SK-N-SH (cell line): ENCODE results near the gene KIF16B. TPM values are rescaled to one million over a fixed set of nuclear protein-coding genes. Genes with fewer than 3 reads are reported as not detected.

Experiments used
- CTCF ChIA-PET: fragments of 300-600, 350-600 bp; formaldehyde crosslinking; extraction: SDS; loops from one replicate; lab custom pipeline; 2021; lab: Yijun Ruan, JAX
- POLR2A ChIA-PET: fragments of 350-600 bp; sonication (Branson Sonifier 250); formaldehyde crosslinking; extraction: SDS; loops from one replicate; lab custom pipeline; 2020; ENCODE audit warnings: antibody characterized with exemption, inconsistent platforms; lab: Yijun Ruan, JAX
- DNase-seq: peaks from one replicate; pipeline ENCODE4 v3.0.0; 2012
- H2AFZ ChIP-seq: fragments of 200-600 bp; sonication (generic); 2 replicates; pipeline ENCODE4 v1.8.1; 2016; ENCODE audit warnings: antibody characterized with exemption, mild to moderate bottlenecking, low read depth
- H3F3A ChIP-seq: fragments of 200-600 bp; sonication (generic); replicated peaks from 2 replicates; pipeline ENCODE3; 2016; ENCODE audit warnings: antibody characterized with exemption, mild to moderate bottlenecking; ENCODE audit not compliant: insufficient read depth
- H3K27ac ChIP-seq, 2 experiments: fragments of 200-500 bp in 1 of 2; fragments of 200-600 bp in 1 of 2; sonication (Bioruptor generic) in 1 of 2; sonication (generic), shearing (Covaris generic) in 1 of 2; 2 replicates each; pipeline versions ENCODE4 v1.5.1 to v1.6.1; 2014 to 2016; ENCODE audit warnings: low read depth in 2 of 2, inconsistent platforms in 1 of 2, low read length in 1 of 2, mild to moderate bottlenecking in 1 of 2, mixed read lengths in 1 of 2
- H3K27me3 ChIP-seq: fragments of 200-600 bp; sonication (generic), shearing (Covaris generic); 2 replicates; pipeline ENCODE4 v1.6.1; 2016; ENCODE audit warnings: mixed run types; ENCODE audit not compliant: insufficient read depth
- H3K36me3 ChIP-seq, 2 experiments: fragments of 200-500 bp in 1 of 2; fragments of 200-600 bp in 1 of 2; sonication (Bioruptor generic) in 1 of 2; sonication (generic) in 1 of 2; replicated peaks in 1 of 2; 2 replicates each; pipeline versions ENCODE3 to v1.5.1; 2014 to 2016; ENCODE audit warnings: low read length in 1 of 2, mild to moderate bottlenecking in 1 of 2; ENCODE audit not compliant: insufficient read depth in 2 of 2, control insufficient read depth in 1 of 2
- H3K4me1 ChIP-seq, 2 experiments: fragments of 200-500 bp in 1 of 2; fragments of 200-600 bp in 1 of 2; sonication (Bioruptor generic) in 1 of 2; sonication (generic), shearing (Covaris generic) in 1 of 2; 2 replicates each; pipeline versions ENCODE4 v1.5.1 to v1.6.1; 2014 to 2016; ENCODE audit warnings: low read depth in 1 of 2, low read length in 1 of 2, mixed run types in 1 of 2; ENCODE audit not compliant: insufficient read depth in 2 of 2, control insufficient read depth in 1 of 2
- H3K4me2 ChIP-seq: fragments of 200-600 bp; sonication (generic), shearing (Covaris generic); 2 replicates; pipeline ENCODE4 v1.6.1; 2017; ENCODE audit warnings: mixed run types
- H3K4me3 ChIP-seq, 2 experiments: fragments of 200-500 bp in 1 of 2; fragments of 200-600 bp in 1 of 2; sonication (Bioruptor generic) in 1 of 2; sonication (generic), shearing (Covaris generic) in 1 of 2; 2 replicates each; pipeline versions ENCODE4 v1.5.1 to v1.8.1; 2014 to 2016; ENCODE audit warnings: low read depth in 2 of 2, inconsistent platforms in 1 of 2, low read length in 1 of 2, mild to moderate bottlenecking in 1 of 2, mixed read lengths in 1 of 2, moderate library complexity in 1 of 2
- H3K79me2 ChIP-seq: fragments of 200-600 bp; sonication (generic); 2 replicates; pipeline ENCODE4 v1.8.1; 2017; ENCODE audit warnings: mild to moderate bottlenecking; ENCODE audit not compliant: insufficient read depth
- H3K9ac ChIP-seq: fragments of 200-600 bp; sonication (generic); 2 replicates; pipeline ENCODE4 v1.6.1; 2017; ENCODE audit warnings: mixed run types
- H3K9me2 ChIP-seq: fragments of 200-600 bp; sonication (generic); 2 replicates; pipeline ENCODE4 v1.6.1; 2017; ENCODE audit warnings: mixed run types
- H3K9me3 ChIP-seq: fragments of 200-600 bp; sonication (generic); 2 replicates; pipeline ENCODE4 v1.6.1; 2017; ENCODE audit warnings: mixed run types, mild to moderate bottlenecking, moderate library complexity
- H4K20me1 ChIP-seq: fragments of 200-600 bp; sonication (generic); 2 replicates; pipeline ENCODE4 v1.6.1; 2017; ENCODE audit warnings: mild to moderate bottlenecking, mixed run types; ENCODE audit not compliant: insufficient read depth
- FOSL2 ChIP-seq: IDR thresholded peaks from 2 replicates; pipeline ENCODE4 v1.4.0; 2012; ENCODE audit warnings: low read depth, mild to moderate bottlenecking, moderate library complexity, borderline replicate concordance
- FOXJ3 ChIP-seq: sonication (generic); formaldehyde crosslinking; IDR thresholded peaks from 2 replicates; pipeline ENCODE4 v1.5.1; 2020; ENCODE audit warnings: mild to moderate bottlenecking, missing genetic modification reagents
- GABPA ChIP-seq: IDR thresholded peaks from 2 replicates; pipeline ENCODE4 v1.4.0; 2012; ENCODE audit warnings: low read depth, mild to moderate bottlenecking
- GATA2 ChIP-seq: sonication (generic); formaldehyde crosslinking; IDR thresholded peaks from 2 replicates; pipeline ENCODE4 v1.5.0; 2020; ENCODE audit warnings: mild to moderate bottlenecking, missing genetic modification reagents
- JUND ChIP-seq: IDR thresholded peaks from 2 replicates; pipeline ENCODE4 v1.4.0; 2012
- MEF2A ChIP-seq: IDR thresholded peaks from 2 replicates; pipeline ENCODE4 v1.4.0; 2012; ENCODE audit warnings: low read depth, borderline replicate concordance
- MXI1 ChIP-seq: IDR thresholded peaks from 2 replicates; pipeline ENCODE4 v1.6.1; 2012; ENCODE audit warnings: mild to moderate bottlenecking, low read depth, low read length, improper control_type of control experiment
- NFIC ChIP-seq: IDR thresholded peaks from 2 replicates; pipeline ENCODE4 v1.4.0; 2012; ENCODE audit warnings: borderline replicate concordance
- RFX5 ChIP-seq: IDR thresholded peaks from 2 replicates; pipeline ENCODE4 v1.6.1; 2012; ENCODE audit warnings: mild to moderate bottlenecking, improper control_type of control experiment, low read length
- RXRA ChIP-seq: IDR thresholded peaks from 2 replicates; pipeline ENCODE4 v1.4.0; 2012; ENCODE audit warnings: low read depth, mild to moderate bottlenecking, borderline replicate concordance
- SIN3A ChIP-seq: IDR thresholded peaks from 2 replicates; pipeline ENCODE4 v1.6.1; 2012; ENCODE audit warnings: low read depth, mild to moderate bottlenecking, low read length, moderate library complexity, borderline replicate concordance
- SMC3 ChIP-seq: IDR thresholded peaks from 2 replicates; pipeline ENCODE4 v1.6.1; 2012; ENCODE audit warnings: low read depth, low read length, improper control_type of control experiment
- TAF1 ChIP-seq: IDR thresholded peaks from 2 replicates; pipeline ENCODE4 v1.6.1; 2012; ENCODE audit warnings: low read depth, mild to moderate bottlenecking, low read length, moderate library complexity, borderline replicate concordance
- TCF12 ChIP-seq: IDR thresholded peaks from 2 replicates; pipeline ENCODE4 v1.4.0; 2012
- TEAD4 ChIP-seq: IDR thresholded peaks from 2 replicates; pipeline ENCODE4 v1.4.0; 2012; ENCODE audit warnings: mild to moderate bottlenecking, borderline replicate concordance; ENCODE audit not compliant: insufficient read depth
- WGBS: methylation state at CpG from one replicate; pipeline ENCODE4 v1.1.6; 2017; ENCODE audit warnings: low lambda C conversion rate; 5-methylcytosine and 5-hydroxymethylcytosine counted together
- polyA plus RNA-seq, 3 experiments: library from polyadenylated mRNA; depleted of rRNA; stranded (reverse); fragments of >200 nt; gene quantifications; 2 replicates each; pipeline ENCODE4 v1.2.3, GENCODE V29; 2012
- TF ChIP-seq, protein P1 (sequence below): IDR thresholded peaks from 2 replicates; pipeline ENCODE4 v1.4.0; 2012; ENCODE audit warnings: low read depth
- TF ChIP-seq, protein P2 (sequence below): fragments of 200-600 bp; sonication (generic); IDR thresholded peaks from 2 replicates; pipeline ENCODE4 v1.6.1; 2017; ENCODE audit warnings: antibody characterized with exemption, mild to moderate bottlenecking, moderate library complexity
- TF ChIP-seq, protein P3 (sequence below): IDR thresholded peaks from 2 replicates; pipeline ENCODE4; 2012
- TF ChIP-seq, protein P4 (sequence below): IDR thresholded peaks from 2 replicates; pipeline ENCODE4 v1.4.0; 2012; ENCODE audit warnings: low read depth, borderline replicate concordance

The KIF16B gene
- polyA plus RNA-seq, 1 of the 3 experiments (the other 2 are of a cell fraction): 3.3 TPM

DNA sequence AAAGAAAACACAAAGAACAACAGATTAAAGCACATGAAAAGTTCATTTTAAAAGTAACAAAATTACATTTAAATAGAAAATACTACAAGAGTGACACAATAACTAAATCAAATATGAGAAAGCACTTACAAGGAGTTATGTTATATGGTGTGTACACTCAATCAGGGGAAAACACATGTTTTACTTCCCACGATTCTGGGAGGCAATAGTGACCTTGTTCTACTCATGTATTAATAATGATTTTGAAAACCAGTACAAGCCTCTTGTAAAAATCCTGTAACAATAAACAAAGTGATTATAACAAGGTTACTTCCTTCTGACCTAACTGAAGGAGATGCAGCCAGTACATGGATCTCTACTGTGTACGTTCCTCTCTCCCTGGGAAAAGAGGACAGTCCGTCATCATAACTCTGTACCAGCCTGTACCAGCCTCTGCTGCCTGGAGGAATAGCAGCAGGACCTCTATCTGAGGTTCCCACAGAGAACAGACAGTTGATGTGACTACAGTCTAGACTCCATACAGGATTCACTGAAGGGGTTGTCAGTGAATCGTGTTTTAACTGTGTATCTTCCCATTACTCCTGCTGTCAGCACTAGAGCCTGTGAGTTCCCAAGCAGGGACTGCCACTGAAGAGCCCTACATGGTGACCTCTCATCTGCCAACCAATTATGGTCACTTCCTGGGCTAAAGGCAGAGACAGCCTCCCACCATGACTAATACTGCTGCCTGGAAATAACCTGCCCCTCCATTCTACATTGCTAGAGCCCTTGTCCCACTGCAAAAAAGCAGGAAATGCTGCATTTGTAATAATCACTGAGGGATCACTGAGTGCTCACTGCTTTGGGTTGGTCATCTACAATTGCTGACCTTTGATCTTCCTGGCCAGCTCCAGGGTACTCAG lies 149.7 kb downstream of the KIF16B start:
- 88% methylated on average over 4 of the region's 4 CpGs for WGBS
- H3K36me3 ChIP-seq: peaks cover 8 to 13% of the 10 kb centered on the region in 2 experiments
- no peak overlapping the region for H2AFZ ChIP-seq
- no peaks in the 10 kb centered on the region for H3K27me3 ChIP-seq
- H3K9ac ChIP-seq: no peak overlapping the region
- no peaks in the 10 kb centered on the region for H3K79me2 ChIP-seq
- no peaks in the 10 kb centered on the region for H4K20me1 ChIP-seq
- CTCF ChIA-PET: no interaction called here
- H3K9me2 ChIP-seq: no peaks in the 10 kb centered on the region
- POLR2A ChIA-PET: no interaction called here
- H3K4me2 ChIP-seq: no peak overlapping the region
- no peaks in the 10 kb centered on the region for H3K4me1 ChIP-seq
- no peak overlapping the region for H3K27ac ChIP-seq
- H3F3A ChIP-seq: no peaks in the 10 kb centered on the region
- peaks cover 6% of the 10 kb centered on the region; the same call in 1 of the 2 replicates for H3K9me3 ChIP-seq
- H3K4me3 ChIP-seq: no peak overlapping the region
- DNase-seq: no peak
- no peak for TF ChIP-seq GABPA
- no peak for TF ChIP-seq MEF2A
- TF ChIP-seq FOSL2: no peak
- TF ChIP-seq NFIC: no peak
- no peak for TF ChIP-seq RXRA
- TF ChIP-seq, protein P1, sequence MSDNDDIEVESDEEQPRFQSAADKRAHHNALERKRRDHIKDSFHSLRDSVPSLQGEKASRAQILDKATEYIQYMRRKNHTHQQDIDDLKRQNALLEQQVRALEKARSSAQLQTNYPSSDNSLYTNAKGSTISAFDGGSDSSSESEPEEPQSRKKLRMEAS: no peak
- TF ChIP-seq GATA2 (CRISPR knock-in tag): no peak
- TF ChIP-seq, protein P2, sequence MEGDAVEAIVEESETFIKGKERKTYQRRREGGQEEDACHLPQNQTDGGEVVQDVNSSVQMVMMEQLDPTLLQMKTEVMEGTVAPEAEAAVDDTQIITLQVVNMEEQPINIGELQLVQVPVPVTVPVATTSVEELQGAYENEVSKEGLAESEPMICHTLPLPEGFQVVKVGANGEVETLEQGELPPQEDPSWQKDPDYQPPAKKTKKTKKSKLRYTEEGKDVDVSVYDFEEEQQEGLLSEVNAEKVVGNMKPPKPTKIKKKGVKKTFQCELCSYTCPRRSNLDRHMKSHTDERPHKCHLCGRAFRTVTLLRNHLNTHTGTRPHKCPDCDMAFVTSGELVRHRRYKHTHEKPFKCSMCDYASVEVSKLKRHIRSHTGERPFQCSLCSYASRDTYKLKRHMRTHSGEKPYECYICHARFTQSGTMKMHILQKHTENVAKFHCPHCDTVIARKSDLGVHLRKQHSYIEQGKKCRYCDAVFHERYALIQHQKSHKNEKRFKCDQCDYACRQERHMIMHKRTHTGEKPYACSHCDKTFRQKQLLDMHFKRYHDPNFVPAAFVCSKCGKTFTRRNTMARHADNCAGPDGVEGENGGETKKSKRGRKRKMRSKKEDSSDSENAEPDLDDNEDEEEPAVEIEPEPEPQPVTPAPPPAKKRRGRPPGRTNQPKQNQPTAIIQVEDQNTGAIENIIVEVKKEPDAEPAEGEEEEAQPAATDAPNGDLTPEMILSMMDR: no peak
- TF ChIP-seq, protein P3, sequence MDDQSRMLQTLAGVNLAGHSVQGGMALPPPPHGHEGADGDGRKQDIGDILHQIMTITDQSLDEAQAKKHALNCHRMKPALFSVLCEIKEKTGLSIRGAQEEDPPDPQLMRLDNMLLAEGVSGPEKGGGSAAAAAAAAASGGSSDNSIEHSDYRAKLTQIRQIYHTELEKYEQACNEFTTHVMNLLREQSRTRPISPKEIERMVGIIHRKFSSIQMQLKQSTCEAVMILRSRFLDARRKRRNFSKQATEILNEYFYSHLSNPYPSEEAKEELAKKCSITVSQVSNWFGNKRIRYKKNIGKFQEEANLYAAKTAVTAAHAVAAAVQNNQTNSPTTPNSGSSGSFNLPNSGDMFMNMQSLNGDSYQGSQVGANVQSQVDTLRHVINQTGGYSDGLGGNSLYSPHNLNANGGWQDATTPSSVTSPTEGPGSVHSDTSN: no peak
- TF ChIP-seq FOXJ3 (CRISPR knock-in tag): no peak

DNA sequence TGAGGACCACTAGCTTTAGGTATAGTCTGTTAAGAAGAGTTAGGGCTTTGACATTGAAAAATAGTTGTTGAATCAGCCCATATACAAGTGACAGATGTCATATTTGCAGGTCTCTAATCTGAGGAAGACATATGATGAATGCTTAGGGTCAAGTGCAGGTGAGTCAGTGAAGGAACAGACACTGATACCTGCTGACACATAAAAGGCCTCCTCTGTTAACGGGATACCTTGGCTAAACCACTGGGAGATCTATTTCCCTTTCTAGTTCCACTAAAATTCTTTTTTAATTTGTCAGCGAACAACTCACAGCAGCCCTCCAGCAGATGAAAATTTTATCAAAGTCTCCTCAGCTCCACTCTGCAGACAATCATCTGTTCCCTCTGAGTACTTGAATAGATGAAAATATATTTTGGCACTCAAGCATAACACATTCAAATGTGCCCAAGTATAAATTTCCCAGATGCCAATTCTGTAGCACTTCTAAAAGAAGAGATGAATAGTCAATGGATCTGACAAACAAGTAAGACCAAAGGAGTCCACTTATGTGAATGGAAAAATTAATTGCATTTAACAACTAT lies 154.0 kb downstream of the KIF16B start:
- H3K9me3 ChIP-seq: peaks cover 6% of the 10 kb centered on the region; the same call in 1 of the 2 replicates
- no peak overlapping the region for H3K4me2 ChIP-seq
- no peaks in the 10 kb centered on the region for H3K9me2 ChIP-seq
- no peak overlapping the region for H2AFZ ChIP-seq
- H3K79me2 ChIP-seq: no peaks in the 10 kb centered on the region
- H3K9ac ChIP-seq: no peak overlapping the region
- H4K20me1 ChIP-seq: no peaks in the 10 kb centered on the region
- H3K36me3 ChIP-seq: peaks cover 3 to 4% of the 10 kb centered on the region in 2 experiments
- no peaks in the 10 kb centered on the region for H3K27me3 ChIP-seq
- no peaks in the 10 kb centered on the region for H3F3A ChIP-seq
- H3K4me3 ChIP-seq: no peak overlapping the region
- H3K4me1 ChIP-seq: no peaks in the 10 kb centered on the region
- ChIA-PET CTCF (interaction anchor here (0.9 to 2.9 kb wide), 2 partner anchors 13 to 15 kb away, joined by 3 to 8 read pairs; no protein-coding TSS in a partner anchor), POLR2A (no interaction called here)
- no peak for DNase-seq
- no peak overlapping the region for H3K27ac ChIP-seq
- WGBS: 67% methylated on average over 2 of the region's 2 CpGs
- TF ChIP-seq TCF12 (no peak), TEAD4 (no peak), RFX5 (no peak), TAF1 (no peak), JUND (no peak), MXI1 (no peak), FOSL2 (no peak), SMC3 (no peak), SIN3A (no peak)
- TF ChIP-seq, protein P2: no peak
- TF ChIP-seq, protein P4, sequence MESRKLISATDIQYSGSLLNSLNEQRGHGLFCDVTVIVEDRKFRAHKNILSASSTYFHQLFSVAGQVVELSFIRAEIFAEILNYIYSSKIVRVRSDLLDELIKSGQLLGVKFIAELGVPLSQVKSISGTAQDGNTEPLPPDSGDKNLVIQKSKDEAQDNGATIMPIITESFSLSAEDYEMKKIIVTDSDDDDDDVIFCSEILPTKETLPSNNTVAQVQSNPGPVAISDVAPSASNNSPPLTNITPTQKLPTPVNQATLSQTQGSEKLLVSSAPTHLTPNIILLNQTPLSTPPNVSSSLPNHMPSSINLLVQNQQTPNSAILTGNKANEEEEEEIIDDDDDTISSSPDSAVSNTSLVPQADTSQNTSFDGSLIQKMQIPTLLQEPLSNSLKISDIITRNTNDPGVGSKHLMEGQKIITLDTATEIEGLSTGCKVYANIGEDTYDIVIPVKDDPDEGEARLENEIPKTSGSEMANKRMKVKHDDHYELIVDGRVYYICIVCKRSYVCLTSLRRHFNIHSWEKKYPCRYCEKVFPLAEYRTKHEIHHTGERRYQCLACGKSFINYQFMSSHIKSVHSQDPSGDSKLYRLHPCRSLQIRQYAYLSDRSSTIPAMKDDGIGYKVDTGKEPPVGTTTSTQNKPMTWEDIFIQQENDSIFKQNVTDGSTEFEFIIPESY: no peak
